HG03439 (cell line): ENCODE measurements around the gene SUMF2.
"Not testable (repeated sequence)": the region's sequence is repeated elsewhere in the genome, so short reads cannot be mapped to it uniquely, and the experiment has no call there.

ENCODE experiments used
- ATAC-seq: cut with Tn5 transposase; IDR thresholded peaks from one replicate; pipeline ENCODE4 v1.9.1; 2021; ENCODE audit warnings: mild to moderate bottlenecking, moderate library complexity; ENCODE audit not compliant: unreplicated experiment

SUMF2 gene

GRCh38 chr7:56063882-56064625 is at the start of gene SUMF2:
Gene SUMF2, plus strand, starts transcription at chr7:56064286. Its CDS starts 26 bp downstream, at chr7:56064312.
- ATAC-seq, result peak; percentile 91

DNA sequence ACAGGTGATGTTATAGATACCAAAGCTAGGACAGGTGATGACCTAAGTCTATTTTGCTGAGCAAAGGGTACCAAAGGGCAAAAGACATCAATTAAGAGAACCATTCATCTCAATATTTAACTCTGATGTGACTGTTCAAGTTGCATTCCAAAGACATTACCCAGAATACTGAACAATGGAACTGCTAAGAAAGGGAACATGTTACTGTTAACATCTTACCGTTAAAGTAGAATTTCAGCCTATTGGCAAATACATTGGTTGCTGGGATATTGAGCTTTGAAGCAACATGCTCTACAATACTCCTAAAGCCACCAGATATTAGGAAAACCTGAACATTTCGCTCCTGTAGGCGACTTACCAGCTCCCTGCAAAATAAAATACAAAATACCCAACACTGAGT is 47.1 kb upstream of the SUMF2 start:
- not testable (repeated sequence) for ATAC-seq

- ATAC-seq, result no peak
Observed at GRCh38 chr7:56019501-56019900, 44.6 kb upstream of the SUMF2 start.

DNA sequence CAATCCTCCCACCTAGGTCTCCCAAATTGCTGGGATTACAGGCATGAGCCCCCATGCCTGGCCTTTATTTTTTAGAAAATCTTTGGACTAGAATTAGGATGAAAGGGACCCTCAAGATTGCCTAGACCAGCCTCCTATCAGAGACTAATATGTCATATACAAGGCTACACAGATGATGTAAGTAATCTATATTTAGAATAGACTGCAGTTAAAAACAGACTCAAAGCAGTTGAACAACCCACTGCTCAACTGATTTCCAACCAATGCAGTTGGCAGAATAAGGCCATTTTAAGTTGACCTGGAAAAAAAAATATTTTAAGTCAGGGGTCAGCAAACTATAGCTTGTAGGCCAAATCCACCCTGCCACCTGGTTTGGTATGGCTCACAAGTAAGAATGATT is 40.6 kb upstream of the SUMF2 start:
- no peak for ATAC-seq

DNA sequence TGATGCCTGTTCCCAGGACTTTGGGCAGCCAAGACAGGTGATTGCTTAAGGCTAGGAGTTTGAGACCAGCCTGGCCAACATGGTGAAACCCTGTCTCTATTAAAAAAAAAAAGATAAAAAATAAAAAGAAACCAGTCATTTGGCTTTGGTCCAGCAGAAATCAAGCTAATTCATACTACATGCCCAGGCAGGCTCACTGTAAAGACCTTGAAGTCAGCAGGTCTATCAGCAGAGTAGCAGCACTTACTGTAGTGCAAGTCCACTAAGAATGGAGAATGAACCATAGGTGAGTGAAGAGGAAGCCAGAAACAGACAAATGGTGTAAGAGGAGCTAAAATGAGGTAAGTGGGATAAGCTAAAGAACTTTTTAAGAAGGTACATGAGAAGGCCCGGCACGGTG is 37.5 kb upstream of the SUMF2 start:
- ATAC-seq, result no peak

DNA sequence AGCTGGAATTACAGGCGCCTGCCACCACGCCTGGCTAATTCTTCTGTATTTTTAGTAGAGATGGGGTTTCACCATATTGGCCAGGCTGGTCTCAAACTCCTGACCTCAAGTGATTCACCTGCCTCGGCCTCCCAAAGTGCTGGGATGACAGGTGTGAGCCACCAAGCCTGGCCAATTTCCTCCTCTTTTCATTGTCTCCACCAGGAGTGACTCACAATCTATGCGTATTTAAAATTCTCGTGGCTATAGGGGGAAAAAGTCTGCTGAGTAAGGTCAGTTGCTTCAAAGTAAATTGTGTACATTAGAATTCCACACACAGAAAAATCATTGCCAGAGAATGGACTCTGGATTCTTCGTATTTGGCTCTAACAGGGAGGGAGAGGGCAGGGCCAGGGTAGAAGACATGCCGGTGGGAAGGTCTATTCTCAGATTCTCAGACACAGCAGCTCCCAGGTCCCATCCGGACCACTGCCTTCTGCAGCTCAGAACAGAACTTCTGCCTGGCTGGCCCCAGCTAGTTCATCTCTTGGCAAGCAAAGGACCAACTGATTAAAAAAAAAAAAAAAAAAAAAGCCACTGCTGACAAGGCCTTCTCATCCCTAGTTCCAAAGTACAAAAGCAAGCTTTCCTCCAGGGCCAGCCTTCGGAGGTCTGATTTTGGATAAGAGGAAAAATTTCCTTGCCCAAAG is 35.0 kb upstream of the SUMF2 start:
- no peak for ATAC-seq

GRCh38 chr7:56030340-56030739 is 33.7 kb upstream of the SUMF2 start:
- no peak for ATAC-seq

GRCh38 chr7:56031556-56031955 is 32.5 kb upstream of the SUMF2 start:
- not testable (repeated sequence) for ATAC-seq

GRCh38 chr7:56032578-56032977 is 31.5 kb upstream of the SUMF2 start:
- ATAC-seq, result not testable (repeated sequence)

DNA sequence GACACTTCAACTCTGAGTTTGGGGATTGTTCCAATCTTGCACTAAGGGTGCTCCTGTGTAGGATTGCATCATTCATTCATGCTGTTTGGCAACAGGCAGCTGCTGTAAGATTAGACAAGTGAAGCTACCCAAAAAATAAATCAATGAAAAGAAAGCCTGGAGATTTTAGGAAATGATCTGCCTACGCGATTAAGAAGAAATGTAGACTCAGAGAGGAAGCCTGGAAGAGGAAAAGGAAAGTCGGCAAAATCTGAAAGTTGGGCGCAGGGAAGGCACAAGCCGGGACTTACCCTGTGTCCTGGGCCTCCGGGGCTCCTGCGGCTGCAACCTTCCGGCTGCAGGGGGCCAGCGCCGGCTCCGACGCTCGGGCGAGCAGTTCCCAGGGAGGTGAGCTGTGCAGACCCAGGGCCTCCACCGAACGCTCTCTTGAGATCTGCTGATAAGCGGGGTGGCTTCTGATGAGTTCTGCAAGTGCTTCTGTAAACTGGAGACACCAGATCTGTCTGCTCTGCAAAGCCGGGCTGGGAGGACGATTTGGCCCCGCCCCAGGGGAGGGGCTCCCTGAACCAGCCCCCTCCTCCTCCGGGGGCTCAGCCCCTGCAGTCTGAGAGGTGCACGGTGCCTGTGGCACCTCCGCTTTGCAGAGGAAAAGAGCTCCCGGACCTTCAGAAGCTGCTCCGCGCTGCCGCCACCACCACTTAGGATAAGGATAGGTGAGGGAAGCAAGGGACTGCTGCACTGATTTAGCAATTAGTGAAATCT is 30.2 kb upstream of the SUMF2 start:
- ATAC-seq, result peak; percentile 90

DNA sequence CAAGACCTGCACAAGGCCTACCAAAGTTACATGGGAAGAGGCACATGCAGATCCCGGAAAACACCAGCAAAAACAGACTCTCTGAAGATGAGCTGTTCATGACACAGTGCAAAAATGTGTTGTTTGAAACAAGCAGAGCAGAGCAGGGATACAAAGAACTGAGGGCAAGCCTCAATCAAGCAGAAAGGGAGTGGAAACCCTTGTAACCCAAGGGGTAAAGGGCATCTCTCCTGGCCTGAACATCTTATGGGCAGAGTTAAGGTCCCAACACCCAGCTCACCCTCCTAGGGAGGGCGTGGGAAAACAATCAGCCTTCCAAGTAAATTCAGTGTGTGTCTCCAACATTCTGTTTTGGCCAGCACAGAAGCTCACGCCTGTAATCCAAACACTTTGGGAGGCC is 23.4 kb upstream of the SUMF2 start:
- no peak for ATAC-seq

GRCh38 chr7:56045758-56046157 is 18.3 kb upstream of the SUMF2 start:
- not testable (repeated sequence) for ATAC-seq

DNA sequence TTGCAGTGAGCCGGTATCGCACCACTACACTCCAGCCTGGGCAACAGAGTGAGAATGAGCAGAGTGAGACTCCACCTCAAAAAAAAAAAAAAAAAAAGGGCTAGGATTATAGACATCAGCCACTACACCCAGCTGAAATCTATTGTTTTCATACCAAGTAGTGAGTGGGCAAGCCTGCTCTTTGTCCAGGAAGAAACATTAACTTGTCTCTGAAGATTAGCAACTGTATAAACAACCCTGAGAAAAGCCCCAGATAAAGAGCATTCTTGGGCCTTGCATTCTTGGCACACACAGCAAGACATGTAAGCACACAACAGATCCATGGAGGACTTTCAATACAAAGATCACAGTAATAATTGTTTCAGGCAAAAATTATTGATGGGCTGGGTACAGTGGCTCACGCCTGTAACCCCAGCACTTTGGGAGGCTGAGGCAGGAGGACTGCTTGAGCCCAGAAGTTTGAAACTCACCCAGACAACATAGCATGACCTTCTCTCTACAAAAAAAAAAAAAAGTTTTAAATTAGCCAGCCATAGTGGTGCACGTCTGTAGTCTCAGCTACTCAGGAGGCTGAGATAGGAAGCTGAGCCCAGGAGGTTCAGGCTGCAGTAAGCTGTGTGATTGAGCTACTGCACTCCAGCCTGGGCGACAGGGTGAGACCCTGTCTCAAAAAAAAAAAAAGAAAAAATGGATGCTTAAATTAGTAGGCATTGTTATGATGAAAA is 17.2 kb upstream of the SUMF2 start:
- no peak for ATAC-seq

- ATAC-seq, result not testable (repeated sequence)
Observed at GRCh38 chr7:56047446-56048116, 16.5 kb upstream of the SUMF2 start.

- no peak for ATAC-seq
Observed at GRCh38 chr7:56048245-56048644, 15.8 kb upstream of the SUMF2 start.

DNA sequence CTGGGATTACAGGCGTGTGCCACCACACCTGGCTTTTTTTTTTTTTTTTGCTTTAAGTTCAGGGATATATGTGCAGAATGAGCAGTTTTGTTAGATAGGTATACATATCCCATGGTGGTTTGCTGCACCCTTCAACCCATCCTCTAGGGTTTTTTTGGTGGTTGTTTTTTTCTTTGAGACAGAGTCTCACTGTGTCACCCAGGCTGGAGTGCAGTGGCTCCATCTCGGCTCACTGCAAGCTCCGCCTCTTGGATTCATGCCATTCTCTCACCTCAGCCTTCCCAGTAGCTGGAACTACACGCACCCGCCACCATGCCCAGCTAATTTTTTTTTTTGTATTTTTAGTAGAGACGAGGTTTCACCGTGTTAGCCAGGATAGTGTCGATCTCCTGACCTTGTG is 15.3 kb upstream of the SUMF2 start:
- not testable (repeated sequence) for ATAC-seq

GRCh38 chr7:56051053-56051338 is 13.1 kb upstream of the SUMF2 start:
- ATAC-seq, result no peak

DNA sequence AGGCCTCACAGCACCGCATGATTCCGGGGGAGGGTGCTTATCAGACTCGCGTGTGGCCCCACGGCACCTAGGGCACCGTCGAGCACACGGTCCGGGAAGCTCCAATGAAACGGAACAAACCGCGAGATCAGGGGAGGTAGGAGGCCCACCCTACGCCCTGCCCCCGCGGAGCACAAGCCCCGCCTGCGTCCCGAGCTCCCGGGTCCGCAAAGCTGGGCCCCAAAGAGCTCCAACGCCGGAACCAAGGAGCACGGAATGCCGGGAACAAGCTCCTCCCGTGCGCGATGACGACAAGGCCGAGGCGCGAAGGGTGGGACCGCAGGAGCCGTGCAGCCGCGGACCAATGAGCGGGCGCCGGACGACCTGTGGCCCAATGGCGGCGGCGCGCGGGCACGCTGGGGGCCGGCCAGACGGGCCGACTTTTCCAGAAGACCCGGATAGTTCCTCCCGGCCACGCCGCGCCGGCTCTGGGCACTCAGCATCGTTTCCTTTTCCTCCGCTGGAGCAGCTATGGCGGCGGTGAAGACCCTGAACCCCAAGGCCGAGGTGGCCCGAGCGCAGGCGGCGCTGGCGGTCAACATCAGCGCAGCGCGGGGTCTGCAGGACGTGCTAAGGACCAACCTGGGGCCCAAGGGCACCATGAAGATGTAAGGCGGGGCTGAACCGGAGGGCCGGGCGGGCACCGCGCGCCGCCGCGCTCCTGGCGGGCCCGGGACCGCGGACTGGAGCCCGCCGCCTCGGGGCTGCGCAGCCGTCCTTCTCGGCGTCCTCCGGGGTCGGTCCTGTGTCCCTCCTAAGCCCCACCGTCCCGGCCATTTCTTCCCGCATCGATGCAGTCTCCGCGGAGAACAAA is 12.5 kb upstream of the SUMF2 start, which contains the start of the genes CCT6A and PSPH:
CCT6A (plus strand) TSS at position 427 of the 853 bp plus-strand sequence; CDS start at position 511, 84 bp downstream.
PSPH (minus strand) TSS at position 106 of the 853 bp plus-strand sequence. CDS start 30,232 bp downstream, outside the sequence.
- peak; percentile 96 for ATAC-seq

GRCh38 chr7:56053379-56053778 is 10.7 kb upstream of the SUMF2 start:
- no peak for ATAC-seq
